K562 (cell line): ENCODE data around the gene CSNK1G1. TPM values are rescaled to one million over a fixed set of nuclear protein-coding genes. Genes with fewer than 3 reads are reported as not detected.

ENCODE experiments used
- ATAC-seq: fragments of 200-7000 bp; cut with Tn5 transposase; 3 replicates; pipeline ENCODE4 v1.9.1; 2020; ENCODE audit warnings: moderate library complexity
- BruUV-seq: library from RNA; stranded (reverse); fragments of 400-500 nt; replicated peaks from 2 replicates; lab custom pipeline; 2021; lab: Mats Ljungman, UMichigan
- CTCF ChIA-PET: fragments of 300-600 bp; formaldehyde crosslinking; extraction: SDS; loops from one replicate; lab custom pipeline; 2021; ENCODE audit warnings: low intra/inter-chr PET ratio; lab: Yijun Ruan, JAX
- POLR2A ChIA-PET: fragments of 300-600, 350-650 bp; sonication (Branson Sonifier 250); formaldehyde crosslinking; extraction: SDS; loops from one replicate; lab custom pipeline; 2021; ENCODE audit warnings: antibody characterized with exemption, inconsistent platforms; lab: Yijun Ruan, JAX
- DNase-seq, 4 experiments: peaks; one replicate each; pipeline versions ENCODE4 v3.0.0 to v3.0.0-alpha.2; 2011 to 2018; ENCODE audit warnings: low spot score in 3 of 4, mixed read lengths in 3 of 4; ENCODE audit errors: extremely low read depth in 1 of 4
- FAIRE-seq: peaks from 2 replicates; lab custom pipeline; 2011; peaks lifted over from hg19 to GRCh38; lab: Jason Lieb, UNC
- H2AFZ ChIP-seq: 2 replicates; pipeline ENCODE4 v1.6.0; 2011; ENCODE audit warnings: low read depth, low read length, control low read depth, inconsistent platforms
- H3K27ac ChIP-seq: fragments of 200-600 bp; 3 replicates; pipeline ENCODE4 v1.8.0; 2011; ENCODE audit warnings: low read depth, mild to moderate bottlenecking, control low read depth, inconsistent platforms, low read length, moderate library complexity, mixed read lengths; ENCODE audit errors: extremely low read depth
- H3K27me3 ChIP-seq, 2 experiments: fragments of 300-600 bp in 1 of 2; 2 replicates in 1 of 2; 3 replicates in 1 of 2; pipeline versions ENCODE4 v1.6.0 to v1.8.0; 2011; ENCODE audit warnings: inconsistent platforms in 2 of 2, low read length in 2 of 2, mild to moderate bottlenecking in 1 of 2, mixed read lengths in 1 of 2, moderate library complexity in 1 of 2; ENCODE audit not compliant: control insufficient read depth in 2 of 2, insufficient read depth in 2 of 2
- H3K36me3 ChIP-seq: fragments of 300-600 bp; 3 replicates; pipeline ENCODE4 v1.8.0; 2011; ENCODE audit warnings: mild to moderate bottlenecking, low read length, inconsistent platforms; ENCODE audit not compliant: control insufficient read depth, insufficient read depth
- H3K4me1 ChIP-seq, 2 experiments: fragments of 200-600 bp in 1 of 2; replicated peaks in 1 of 2; 2 replicates in 1 of 2; 3 replicates in 1 of 2; pipeline versions ENCODE4 v1.5.1 to v1.8.0; 2011; ENCODE audit warnings: inconsistent platforms in 2 of 2, low read length in 2 of 2, mild to moderate bottlenecking in 1 of 2, mixed read lengths in 1 of 2, moderate library complexity in 1 of 2; ENCODE audit not compliant: control insufficient read depth in 2 of 2, insufficient read depth in 2 of 2
- H3K4me2 ChIP-seq: 2 replicates; pipeline ENCODE4 v1.6.1; 2011; ENCODE audit warnings: low read length, control low read depth, inconsistent platforms, mixed read lengths; ENCODE audit not compliant: insufficient read depth
- H3K4me3 ChIP-seq: fragments of 200-600 bp; sonication (generic), shearing (Covaris generic); 2 replicates; pipeline ENCODE4 v1.5.1; 2016; ENCODE audit warnings: control low read depth, inconsistent platforms
- H3K79me2 ChIP-seq: fragments of 200-600 bp; 3 replicates; pipeline ENCODE4 v1.8.0; 2011; ENCODE audit warnings: low read length, inconsistent platforms; ENCODE audit not compliant: control insufficient read depth, insufficient read depth
- H3K9ac ChIP-seq, 2 experiments: 2 replicates each; pipeline versions ENCODE4 v1.6.0 to v1.6.1; 2011; ENCODE audit warnings: low read depth in 2 of 2, low read length in 2 of 2, control low read depth in 1 of 2, inconsistent platforms in 1 of 2, mild to moderate bottlenecking in 1 of 2, mixed read lengths in 1 of 2; ENCODE audit not compliant: insufficient read depth in 1 of 2
- H3K9me1 ChIP-seq: one replicate; pipeline ENCODE4 v1.6.0; 2011; ENCODE audit warnings: inconsistent platforms, mild to moderate bottlenecking, low read length, moderate library complexity; ENCODE audit not compliant: control insufficient read depth, insufficient read depth
- H3K9me3 ChIP-seq: replicated peaks from 2 replicates; pipeline ENCODE4 v1.5.1; 2011; ENCODE audit warnings: low read depth, low read length, inconsistent platforms; ENCODE audit not compliant: control insufficient read depth, insufficient read depth
- H4K20me1 ChIP-seq: replicated peaks from 2 replicates; pipeline ENCODE4 v1.6.1; 2011; ENCODE audit warnings: low read length, inconsistent platforms, mixed read lengths; ENCODE audit not compliant: control insufficient read depth, insufficient read depth
- ETV1 ChIP-seq: fragments of 450-650 bp; conservative IDR thresholded peaks from 2 replicates; pipeline ENCODE4 v1.6.1; 2016; ENCODE audit warnings: missing genetic modification characterization, control low read depth, low read depth, missing compliant biosample characterization
- GTF2E2 ChIP-seq: fragments of 200-800 bp; sonication (Bioruptor generic); IDR thresholded peaks from 2 replicates; pipeline ENCODE4 v1.6.1; 2016; ENCODE audit warnings: missing genetic modification characterization, missing compliant biosample characterization
- HMGN3 ChIP-seq: IDR thresholded peaks from 2 replicates; pipeline ENCODE4 v1.6.1; 2011; ENCODE audit warnings: borderline replicate concordance, low read depth, mild to moderate bottlenecking, mixed read lengths, low read length; ENCODE audit not compliant: insufficient read length; ENCODE audit errors: extremely low read depth
- MCM3 ChIP-seq: fragments of 450-650 bp; IDR thresholded peaks from 2 replicates; pipeline ENCODE4 v1.6.1; 2016
- NELFE ChIP-seq: IDR thresholded peaks from 2 replicates; pipeline ENCODE4 v1.6.1; 2011; ENCODE audit warnings: mild to moderate bottlenecking; ENCODE audit not compliant: insufficient read depth, insufficient read length
- NONO ChIP-seq, 2 experiments: fragments of 200-400 bp in 1 of 2; fragments of 450-650 bp in 1 of 2; formaldehyde crosslinking in 1 of 2; IDR thresholded peaks; 2 replicates each; pipeline ENCODE4 v1.6.1; 2017; ENCODE audit warnings: low read depth in 2 of 2, mild to moderate bottlenecking in 2 of 2, moderate library complexity in 2 of 2, low read length in 1 of 2
- PCBP2 ChIP-seq: fragments of 200-400 bp; formaldehyde crosslinking; IDR thresholded peaks from 2 replicates; pipeline ENCODE4 v1.6.1; 2018; ENCODE audit warnings: low read length, low read depth, mild to moderate bottlenecking, moderate library complexity; ENCODE audit not compliant: poor library complexity, severe bottlenecking
- PHB2 ChIP-seq: fragments of 450-650 bp; IDR thresholded peaks from 2 replicates; pipeline ENCODE4 v1.6.1; 2017; ENCODE audit warnings: low read depth
- RAD51 ChIP-seq: fragments of 450-650 bp; IDR thresholded peaks from 2 replicates; pipeline ENCODE4 v1.7.1; 2016; ENCODE audit warnings: low read depth, mild to moderate bottlenecking, borderline replicate concordance
- SP1 ChIP-seq: sonication (generic); formaldehyde crosslinking; IDR thresholded peaks from 2 replicates; pipeline ENCODE4 v1.8.1; 2022; ENCODE audit warnings: mild to moderate bottlenecking, missing genetic modification reagents
- STAT5B ChIP-seq: fragments of 250-450 bp; sonication (Bioruptor Pico); IDR thresholded peaks from 2 replicates; pipeline ENCODE4 v1.8.0; 2021; ENCODE audit warnings: mild to moderate bottlenecking, inconsistent platforms
- TCF3 ChIP-seq: sonication (generic); formaldehyde crosslinking; IDR thresholded peaks from 2 replicates; pipeline ENCODE4 v1.4.0; 2020; ENCODE audit warnings: mild to moderate bottlenecking, missing genetic modification reagents
- TGIF2 ChIP-seq: sonication (generic); formaldehyde crosslinking; IDR thresholded peaks from 2 replicates; pipeline ENCODE4 v1.8.1; 2022; ENCODE audit warnings: mild to moderate bottlenecking, missing genetic modification reagents, moderate library complexity
- ZBTB8A ChIP-seq: fragments of 450-650 bp; IDR thresholded peaks from 2 replicates; pipeline ENCODE4 v1.6.1; 2018; ENCODE audit warnings: mild to moderate bottlenecking, moderate library complexity; ENCODE audit not compliant: partially characterized antibody
- ZC3H4 ChIP-seq: sonication (generic); formaldehyde crosslinking; IDR thresholded peaks from 2 replicates; pipeline ENCODE4 v1.9.0; 2021; ENCODE audit warnings: missing genetic modification reagents, borderline replicate concordance
- ZNF436 ChIP-seq: fragments of 250-450, 450-650 bp; sonication (Bioruptor Pico); formaldehyde crosslinking; IDR thresholded peaks from 2 replicates; pipeline ENCODE4 v1.7.0; 2020; ENCODE audit warnings: mild to moderate bottlenecking
- WGBS: fragments of 100-300 bp; shearing (Covaris generic); methylation state at CpG from one replicate; pipeline ENCODE4 v1.1.6; 2016; ENCODE audit warnings: low coverage, mixed read lengths; ENCODE audit not compliant: insufficient coverage; ENCODE audit errors: missing lambda C conversion rate; 5-methylcytosine and 5-hydroxymethylcytosine counted together
- in situ Hi-C: fragments of 300-500 bp; cut with MboI; formaldehyde crosslinking; loops from 4 replicates; pipeline ENCODE4 v1.15.0; 2018; ENCODE audit warnings: inconsistent platforms, mixed read lengths
- intact Hi-C: fragments of 100-400 bp; cut with micrococcal nuclease; formaldehyde crosslinking; loops from 2 replicates; pipeline ENCODE4 v1.14.2; 2022
- polyA plus RNA-seq, 8 experiments: library from polyadenylated mRNA; depleted of rRNA in 4 of 8; stranded (reverse) in 5 of 8; unstranded in 3 of 8; fragments of >200 nt; fragmentation: Nextera tagmentation in 2 of 8; fragmentation: Illumina TruSeq in 1 of 8; extraction: Ambion mirVana in 2 of 8; extraction: Trizol in 1 of 8; gene quantifications; 2 replicates each; pipeline versions ENCODE4 v1.2.1 to v1.2.3, GENCODE V29; 2011 to 2014; ENCODE audit warnings: inconsistent platforms in 1 of 8, missing spikeins in 1 of 8
- total RNA-seq, 7 experiments: library from RNA; depleted of rRNA in 6 of 7; stranded (reverse); fragments of >200 nt in 6 of 7; fragmentation: Illumina TruSeq in 2 of 7; extraction: Trizol in 2 of 7; gene quantifications; 2 replicates each; pipeline versions ENCODE4 v1.2.1 to v1.2.3, GENCODE V29; 2011 to 2021; ENCODE audit warnings: low replicate concordance in 1 of 7
- TF ChIP-seq, protein P1 (sequence below): fragments of 250-450 bp; sonication (Bioruptor Pico); IDR thresholded peaks from 2 replicates; pipeline ENCODE4 v1.9.0; 2021; ENCODE audit warnings: mild to moderate bottlenecking
- TF ChIP-seq, protein P2 (sequence below): fragments of 150-350 bp; conservative IDR thresholded peaks from 2 replicates; pipeline ENCODE4 v1.6.1; 2014; ENCODE audit warnings: low read length
- TF ChIP-seq, protein P3 (sequence below): fragments of 450-650 bp; IDR thresholded peaks from 2 replicates; pipeline ENCODE4 v1.6.1; 2016

Gene CSNK1G1
- total and polyA plus RNA-seq, 9 of the 15 experiments (the other 6 are each of a cell fraction or from before 2014, with no cell fraction given): 4.5 to 18.5 (median 9.5) TPM

DNA sequence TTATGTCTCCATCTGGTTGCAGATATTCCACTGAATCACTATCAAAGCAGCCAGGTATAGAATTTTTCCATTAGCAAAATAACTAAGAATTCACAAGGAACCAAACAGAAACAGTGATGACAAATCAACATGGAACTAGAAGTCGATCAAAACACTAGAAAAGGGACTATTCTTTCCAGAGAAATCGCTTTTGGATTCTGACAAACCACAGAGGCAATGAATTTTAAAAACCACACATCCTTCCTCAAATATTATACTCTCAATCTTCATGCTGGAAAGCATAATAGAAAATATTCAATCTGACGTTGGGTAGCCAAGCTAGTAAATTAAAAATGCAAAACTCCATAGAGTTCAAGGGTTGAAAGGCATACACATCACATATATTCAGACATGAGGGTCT is 99.9 kb downstream of the CSNK1G1 start:
- 0 out of 3 replicates have a peak, but pooled peaks cover 1% of the 10 kb centered on the region for H3K36me3 ChIP-seq
- H3K27me3 ChIP-seq: no peaks in the 10 kb centered on the region
- no peak overlapping the region for H3K27ac ChIP-seq
- no peak for TF ChIP-seq ZBTB8A
- TF ChIP-seq PHB2: no peak
- TF ChIP-seq, protein P1, sequence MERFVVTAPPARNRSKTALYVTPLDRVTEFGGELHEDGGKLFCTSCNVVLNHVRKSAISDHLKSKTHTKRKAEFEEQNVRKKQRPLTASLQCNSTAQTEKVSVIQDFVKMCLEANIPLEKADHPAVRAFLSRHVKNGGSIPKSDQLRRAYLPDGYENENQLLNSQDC (CRISPR knock-in tag): no peak
- no peak for TF ChIP-seq NELFE
- TF ChIP-seq STAT5B: no peak
- TF ChIP-seq, protein P2, sequence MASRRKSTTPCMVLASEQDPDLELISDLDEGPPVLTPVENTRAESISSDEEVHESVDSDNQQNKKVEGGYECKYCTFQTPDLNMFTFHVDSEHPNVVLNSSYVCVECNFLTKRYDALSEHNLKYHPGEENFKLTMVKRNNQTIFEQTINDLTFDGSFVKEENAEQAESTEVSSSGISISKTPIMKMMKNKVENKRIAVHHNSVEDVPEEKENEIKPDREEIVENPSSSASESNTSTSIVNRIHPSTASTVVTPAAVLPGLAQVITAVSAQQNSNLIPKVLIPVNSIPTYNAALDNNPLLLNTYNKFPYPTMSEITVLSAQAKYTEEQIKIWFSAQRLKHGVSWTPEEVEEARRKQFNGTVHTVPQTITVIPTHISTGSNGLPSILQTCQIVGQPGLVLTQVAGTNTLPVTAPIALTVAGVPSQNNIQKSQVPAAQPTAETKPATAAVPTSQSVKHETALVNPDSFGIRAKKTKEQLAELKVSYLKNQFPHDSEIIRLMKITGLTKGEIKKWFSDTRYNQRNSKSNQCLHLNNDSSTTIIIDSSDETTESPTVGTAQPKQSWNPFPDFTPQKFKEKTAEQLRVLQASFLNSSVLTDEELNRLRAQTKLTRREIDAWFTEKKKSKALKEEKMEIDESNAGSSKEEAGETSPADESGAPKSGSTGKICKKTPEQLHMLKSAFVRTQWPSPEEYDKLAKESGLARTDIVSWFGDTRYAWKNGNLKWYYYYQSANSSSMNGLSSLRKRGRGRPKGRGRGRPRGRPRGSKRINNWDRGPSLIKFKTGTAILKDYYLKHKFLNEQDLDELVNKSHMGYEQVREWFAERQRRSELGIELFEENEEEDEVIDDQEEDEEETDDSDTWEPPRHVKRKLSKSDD: no peak
- no peak for TF ChIP-seq TGIF2 (CRISPR knock-in tag)
- no peak for TF ChIP-seq RAD51
- TF ChIP-seq ZC3H4 (CRISPR knock-in tag): no peak
- no peak for TF ChIP-seq HMGN3
- no peak for TF ChIP-seq SP1
- no peak for TF ChIP-seq ZNF436 (CRISPR knock-in tag)
- TF ChIP-seq ETV1 (tag): no peak
- TF ChIP-seq TCF3: no peak
- TF ChIP-seq NONO (IDR thresholded peaks at IDR 0.05; ENCODE audit: low read depth in 2 of 2, low read length in 1 of 2): no peak
- TF ChIP-seq MCM3: no peak
- no peak for TF ChIP-seq GTF2E2 (tag)
- TF ChIP-seq PCBP2: no peak
- TF ChIP-seq, protein P3, sequence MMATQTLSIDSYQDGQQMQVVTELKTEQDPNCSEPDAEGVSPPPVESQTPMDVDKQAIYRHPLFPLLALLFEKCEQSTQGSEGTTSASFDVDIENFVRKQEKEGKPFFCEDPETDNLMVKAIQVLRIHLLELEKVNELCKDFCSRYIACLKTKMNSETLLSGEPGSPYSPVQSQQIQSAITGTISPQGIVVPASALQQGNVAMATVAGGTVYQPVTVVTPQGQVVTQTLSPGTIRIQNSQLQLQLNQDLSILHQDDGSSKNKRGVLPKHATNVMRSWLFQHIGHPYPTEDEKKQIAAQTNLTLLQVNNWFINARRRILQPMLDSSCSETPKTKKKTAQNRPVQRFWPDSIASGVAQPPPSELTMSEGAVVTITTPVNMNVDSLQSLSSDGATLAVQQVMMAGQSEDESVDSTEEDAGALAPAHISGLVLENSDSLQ: no peak
- TF ChIP-seq, all 486 proteins: peak for 0
- H3K4me2 ChIP-seq: no peak overlapping the region
- no TSS peak for BruUV-seq
- no peak overlapping the region for H3K9ac ChIP-seq
- in situ Hi-C loops: no loop called here
- no peak overlapping the region for H3K4me3 ChIP-seq
- H3K9me1 ChIP-seq: no peaks in the 10 kb centered on the region
- DNase-seq (no peak), ATAC-seq (no peak), FAIRE-seq (no peak)
- ChIA-PET CTCF (no interaction called here), POLR2A (no interaction called here)
- peaks cover 5% of the 10 kb centered on the region; the same call in 1 of the 3 replicates for H3K79me2 ChIP-seq
- no peaks in the 10 kb centered on the region; a peak in 1 of 5 replicates for H3K4me1 ChIP-seq
- no peaks in the 10 kb centered on the region for H4K20me1 ChIP-seq
- WGBS: 56% methylated on average over 3 of the region's 3 CpGs
- H3K9me3 ChIP-seq: no peaks in the 10 kb centered on the region
- no peak overlapping the region for H2AFZ ChIP-seq
- intact Hi-C loops: no loop called here
